GM18867 (cell line): ENCODE measurements around the gene FNDC1.
"Not testable (repeated sequence)": the region's sequence is repeated elsewhere in the genome, so short reads cannot be mapped to it uniquely, and the experiment has no call there.

Experiments used
- ATAC-seq: cut with Tn5 transposase; IDR thresholded peaks from one replicate; pipeline ENCODE4 v1.9.1; 2021; ENCODE audit warnings: mild to moderate bottlenecking, moderate library complexity; ENCODE audit not compliant: unreplicated experiment

FNDC1 gene

DNA sequence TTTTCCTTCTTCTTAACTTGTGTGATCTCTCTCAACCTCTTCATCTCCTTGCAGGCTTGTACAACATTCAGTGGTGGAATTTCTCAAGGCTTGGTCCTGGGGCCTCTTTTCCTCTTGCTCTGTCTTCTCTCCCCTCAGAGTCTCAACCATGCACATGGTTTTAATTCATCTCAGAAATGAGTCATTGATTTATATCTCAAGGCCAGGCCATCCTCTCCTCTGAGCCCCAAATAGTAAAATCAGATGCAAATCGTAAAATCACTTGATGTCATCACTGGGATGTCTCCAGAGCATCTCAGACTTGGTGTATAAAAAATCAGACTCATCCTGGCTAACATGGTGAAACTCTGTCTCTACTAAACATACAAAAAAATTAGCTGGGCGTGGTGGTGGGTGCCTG lies 85.0 kb downstream of the FNDC1 start:
- no peak for ATAC-seq

DNA sequence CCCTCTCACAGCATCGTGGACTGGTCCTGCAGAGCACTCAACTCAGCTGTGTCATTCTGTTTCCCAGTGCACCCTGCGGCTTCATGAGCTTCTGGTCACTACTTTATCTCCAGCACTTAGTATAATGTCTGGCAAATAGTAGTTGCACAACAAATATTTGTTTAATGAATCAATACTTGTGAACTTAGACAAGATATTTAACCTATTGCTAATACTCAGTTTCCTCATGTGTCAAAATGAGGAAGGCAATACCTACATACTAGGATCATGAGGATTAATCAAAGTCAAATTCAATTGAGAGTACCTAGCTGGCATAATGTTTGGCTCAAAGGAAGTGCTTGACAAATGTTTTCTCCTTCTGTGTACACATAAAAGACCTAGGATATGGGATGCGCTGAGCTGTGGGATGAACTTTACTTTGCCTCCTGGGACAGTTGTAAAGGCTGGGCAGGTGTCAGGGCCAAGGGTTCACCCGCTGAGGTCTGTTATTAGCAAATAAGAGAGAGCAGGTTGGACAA lies 86.3 kb downstream of the FNDC1 start:
- ATAC-seq, result no peak

DNA sequence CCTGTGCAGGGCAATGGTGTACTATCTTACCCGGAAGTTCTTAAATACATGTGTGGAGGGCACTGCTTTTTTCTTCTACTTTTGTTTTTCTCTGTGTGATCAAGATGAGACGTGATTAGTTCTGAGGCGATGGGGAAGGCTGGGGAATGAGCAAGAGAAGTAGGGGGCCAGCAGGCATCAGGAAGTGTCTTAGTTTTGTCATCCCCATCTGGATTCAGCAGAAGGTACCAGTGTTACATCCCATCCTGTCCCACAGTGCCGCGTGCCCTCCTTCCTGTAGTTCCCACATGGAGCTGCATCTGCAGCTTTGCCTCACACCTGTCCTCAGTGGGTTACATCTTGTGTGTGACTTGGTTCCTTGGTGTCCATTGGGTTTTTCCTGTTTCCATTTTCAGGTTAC lies 86.9 kb downstream of the FNDC1 start:
- no peak for ATAC-seq

DNA sequence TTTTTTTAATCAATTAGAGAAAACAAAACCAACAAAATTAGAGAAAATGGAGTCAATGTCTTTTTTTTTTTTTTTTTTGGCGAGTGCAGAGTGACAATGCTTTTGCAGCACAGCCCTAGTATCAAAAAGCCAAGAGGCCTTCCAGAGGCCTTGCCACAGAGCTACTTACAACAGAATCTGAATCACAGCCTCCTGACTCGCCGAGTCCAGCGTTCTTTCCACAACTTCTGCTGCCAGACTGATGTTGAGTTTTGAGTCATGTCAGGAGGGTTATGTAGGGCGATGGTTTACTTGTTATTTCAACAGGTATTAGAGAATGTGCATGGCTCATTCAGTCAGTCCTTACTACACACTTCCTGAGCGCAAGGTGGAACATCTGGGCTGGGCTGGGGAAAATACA lies 88.6 kb downstream of the FNDC1 start:
- ATAC-seq, result no peak

DNA sequence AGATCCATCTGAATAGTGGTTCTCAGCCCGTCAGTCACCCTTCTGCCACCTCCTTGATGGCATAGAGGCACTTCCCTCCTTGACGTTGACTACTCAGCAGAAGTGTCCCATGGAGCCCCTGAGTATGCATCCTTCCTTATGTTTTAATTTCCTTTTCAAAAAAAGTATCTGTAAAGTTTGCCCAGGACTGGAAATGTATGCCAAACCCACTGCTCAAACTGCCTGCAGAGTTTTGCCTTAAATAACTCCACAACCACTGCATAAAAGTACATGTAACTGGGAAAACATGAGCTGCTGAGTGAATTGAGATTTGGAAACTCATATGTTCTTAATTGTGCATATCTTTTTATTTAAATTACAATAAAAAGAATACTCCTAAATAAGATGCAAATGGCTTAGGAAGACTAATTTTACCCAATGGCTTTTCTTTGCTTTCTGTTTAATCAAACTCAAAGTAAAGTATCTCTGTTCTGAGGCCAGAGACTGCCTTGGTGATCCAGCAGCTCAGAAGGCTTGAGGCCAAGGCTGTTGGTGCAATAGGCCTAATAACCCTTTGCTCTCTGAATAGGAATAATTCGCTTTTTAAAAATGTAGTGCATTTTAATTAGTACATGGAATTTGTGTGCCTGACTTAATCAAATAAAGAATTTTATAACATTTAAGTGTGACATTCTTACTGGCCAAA lies 90.4 kb downstream of the FNDC1 start:
- ATAC-seq, result no peak

DNA sequence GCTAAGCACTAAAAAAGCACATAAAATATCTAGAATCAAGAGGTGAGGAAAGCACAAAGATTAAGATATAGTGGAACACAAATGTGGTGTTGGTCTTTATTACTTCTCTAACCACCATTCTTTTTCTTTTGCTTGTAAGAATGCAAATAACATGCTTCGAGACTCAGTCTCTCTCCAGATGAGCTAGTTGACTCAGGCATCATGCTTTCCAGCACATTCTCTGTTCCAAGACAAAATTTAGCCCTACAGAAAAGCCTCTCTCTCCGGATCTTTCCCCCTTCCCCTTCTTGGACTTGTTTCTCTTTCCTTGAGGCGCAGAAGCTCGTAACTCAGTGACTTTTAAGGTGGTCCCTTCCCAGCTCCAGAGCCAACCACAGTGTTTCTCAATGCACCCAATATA lies 91.0 kb downstream of the FNDC1 start:
- no peak for ATAC-seq

DNA sequence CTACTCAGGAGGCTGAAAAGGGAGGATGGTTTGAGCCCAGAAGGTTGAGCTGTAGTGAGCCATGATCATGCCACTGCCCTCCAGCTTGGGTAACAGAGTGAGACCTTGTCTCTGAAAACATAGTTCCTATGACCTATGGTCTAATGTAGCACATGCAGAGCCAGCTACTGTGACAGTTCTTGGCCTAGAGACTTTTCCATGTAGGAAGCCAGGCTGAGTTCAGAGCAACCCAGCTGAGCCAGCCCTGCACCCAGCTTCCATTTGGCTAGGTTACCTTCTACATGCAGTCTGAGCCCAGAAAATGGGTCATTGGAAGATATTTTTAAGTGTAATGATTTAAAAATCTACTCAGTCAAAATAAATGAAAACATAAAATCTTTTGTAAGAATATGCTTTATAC lies 92.8 kb downstream of the FNDC1 start:
- no peak for ATAC-seq

DNA sequence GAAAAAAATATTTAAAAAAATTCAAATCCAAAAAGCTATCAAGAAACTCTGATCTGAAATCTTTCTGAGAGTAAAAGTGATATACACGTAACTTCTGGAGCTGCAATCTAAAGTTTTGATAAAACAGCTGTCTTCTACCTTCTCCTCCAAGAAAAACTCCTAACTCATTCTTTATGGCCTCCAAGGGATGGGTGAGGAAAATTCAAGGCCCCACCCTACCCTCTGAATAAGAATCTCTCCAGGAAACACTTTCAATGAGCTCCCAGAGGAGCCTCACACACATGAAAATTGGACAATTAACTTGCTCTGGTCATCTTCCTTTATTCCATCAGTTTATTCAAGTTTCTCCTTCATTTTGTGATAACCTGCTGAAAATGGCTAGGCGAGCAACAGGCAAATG lies 93.4 kb downstream of the FNDC1 start:
- no peak for ATAC-seq

DNA sequence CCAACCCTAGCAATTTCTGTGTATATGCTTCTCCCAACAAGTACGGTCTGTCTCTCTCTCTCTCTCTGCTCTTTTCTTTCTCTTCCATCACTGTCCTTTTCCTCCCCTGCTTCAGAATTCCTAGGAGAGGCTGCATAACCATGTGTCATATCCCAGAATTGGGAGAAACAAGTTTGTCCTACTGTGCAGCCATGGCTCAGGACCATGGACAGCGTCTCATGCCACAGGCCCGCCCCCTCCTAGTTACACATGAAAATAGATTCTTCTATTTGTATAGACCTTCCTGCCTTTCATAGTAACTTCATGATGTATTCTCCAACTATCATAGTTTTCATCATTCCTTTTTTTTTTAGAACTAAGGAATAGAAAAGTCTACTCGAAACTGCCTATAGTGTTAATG lies 98.0 kb downstream of the FNDC1 start:
- ATAC-seq, result no peak

DNA sequence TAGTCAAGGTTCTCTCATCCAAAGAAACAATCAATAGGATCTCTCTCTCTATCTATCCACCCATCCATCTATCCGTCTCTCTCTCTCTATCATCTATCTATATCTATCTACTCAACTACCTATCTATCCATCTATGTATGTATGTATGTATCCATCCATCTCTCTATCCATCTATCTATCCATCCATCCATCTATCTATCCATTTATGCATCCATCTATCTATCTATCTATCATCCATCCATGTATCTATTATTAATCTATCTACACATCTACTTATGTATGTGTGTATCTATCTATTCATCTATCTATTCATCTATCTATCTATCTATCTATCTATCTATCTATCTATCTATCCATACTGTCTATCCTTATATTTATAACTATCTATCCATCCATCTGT lies 99.3 kb downstream of the FNDC1 start:
- no peak for ATAC-seq

DNA sequence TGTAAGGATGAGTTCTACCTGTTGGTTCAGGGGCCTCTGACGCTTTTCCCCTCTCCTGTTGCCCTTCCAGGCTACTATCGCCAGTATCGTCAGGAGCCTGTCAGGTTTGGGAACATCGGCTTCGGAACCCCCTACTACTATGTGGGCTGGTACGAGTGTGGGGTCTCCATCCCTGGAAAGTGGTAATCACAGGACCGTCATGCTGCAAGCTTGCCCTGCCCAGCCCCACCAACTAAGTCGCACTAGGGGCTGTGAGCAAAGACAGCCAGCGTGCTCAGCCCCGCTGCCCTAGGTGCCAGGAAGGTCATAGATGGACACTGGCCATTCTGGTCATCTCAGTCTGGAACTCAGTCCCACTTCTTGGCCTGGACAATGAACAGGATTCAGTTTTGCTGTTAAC lies 102.1 kb downstream of the FNDC1 start:
- ATAC-seq, result no peak

DNA sequence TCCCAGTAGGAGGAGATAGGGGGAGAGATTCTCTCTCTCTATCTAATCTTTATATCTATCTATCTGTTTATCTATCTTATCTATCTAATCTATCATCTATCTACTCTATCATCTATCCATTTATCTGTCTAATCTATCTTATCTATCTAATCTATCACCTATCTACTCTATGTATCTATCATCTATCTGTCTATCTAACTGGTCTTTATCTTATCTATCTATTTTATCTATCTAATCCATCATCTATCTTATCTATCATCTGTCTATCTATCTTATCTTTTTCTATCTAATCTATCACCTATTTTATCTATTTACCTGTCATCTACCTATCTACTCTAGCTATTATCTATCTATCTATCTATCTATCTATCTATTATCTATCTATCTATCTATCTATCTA lies 109.4 kb downstream of the FNDC1 start:
- ATAC-seq, result no peak

DNA sequence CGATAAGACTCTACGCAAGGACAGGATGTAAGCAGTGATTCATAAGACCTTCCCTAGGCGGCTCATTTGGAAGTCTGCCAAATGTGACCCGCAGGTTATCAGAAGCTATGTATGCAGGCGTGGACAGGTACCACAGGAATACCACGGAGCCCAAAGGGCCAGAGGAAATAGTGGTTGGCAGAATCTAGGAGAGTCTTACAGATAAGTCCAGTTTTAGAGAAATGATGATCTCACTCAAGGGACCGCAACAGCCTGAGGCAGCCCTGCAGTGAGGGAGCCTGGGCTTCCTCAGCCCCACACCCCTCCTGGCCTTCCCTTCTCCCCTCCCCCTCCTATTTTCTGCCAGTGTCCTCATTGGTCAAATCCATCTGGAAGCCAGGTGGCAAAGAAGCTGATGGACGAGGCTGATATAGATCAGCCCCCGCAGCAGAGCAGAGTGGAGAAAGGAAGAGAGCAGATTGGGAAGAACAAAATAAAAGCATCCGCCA lies 110.6 kb downstream of the FNDC1 start:
- no peak for ATAC-seq

DNA sequence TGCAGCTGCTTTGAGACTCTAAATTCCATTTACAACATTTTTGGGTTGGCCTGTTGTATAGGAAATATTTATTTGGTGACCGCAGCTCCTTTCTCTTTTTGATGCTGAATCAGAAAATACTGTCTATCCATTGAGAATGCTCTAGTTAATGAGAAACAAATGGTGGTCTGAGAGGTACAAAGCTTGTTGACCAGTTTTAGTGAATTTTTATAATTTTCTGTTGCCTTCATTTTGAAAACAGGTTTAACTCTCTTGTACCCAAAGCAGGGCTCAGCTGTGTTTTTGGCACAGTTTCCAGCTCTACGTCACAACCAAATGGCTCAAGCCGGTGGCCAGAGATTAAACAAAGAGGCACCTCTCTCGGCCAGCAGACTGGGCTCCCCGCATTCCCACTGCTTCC lies 113.2 kb downstream of the FNDC1 start:
- ATAC-seq, result no peak

DNA sequence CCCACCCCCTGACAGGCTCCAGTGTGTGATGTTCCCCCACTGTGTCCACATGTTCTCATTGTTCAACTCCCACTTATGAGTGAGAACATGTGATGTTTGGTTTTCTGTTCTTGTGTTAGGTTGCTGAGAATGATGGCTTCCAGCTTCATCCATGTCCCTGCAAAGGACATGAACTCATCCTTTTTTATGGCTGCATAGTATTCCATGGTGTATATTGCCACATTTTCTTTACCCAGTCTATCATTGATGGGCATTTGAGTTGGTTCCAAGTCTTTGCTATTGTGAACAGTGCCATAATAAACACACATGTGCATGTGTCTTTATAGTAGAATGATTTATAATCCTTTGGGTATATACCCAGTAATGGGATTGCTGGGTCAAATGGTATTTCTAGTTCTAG lies 115.5 kb downstream of the FNDC1 start:
- not testable (repeated sequence) for ATAC-seq

DNA sequence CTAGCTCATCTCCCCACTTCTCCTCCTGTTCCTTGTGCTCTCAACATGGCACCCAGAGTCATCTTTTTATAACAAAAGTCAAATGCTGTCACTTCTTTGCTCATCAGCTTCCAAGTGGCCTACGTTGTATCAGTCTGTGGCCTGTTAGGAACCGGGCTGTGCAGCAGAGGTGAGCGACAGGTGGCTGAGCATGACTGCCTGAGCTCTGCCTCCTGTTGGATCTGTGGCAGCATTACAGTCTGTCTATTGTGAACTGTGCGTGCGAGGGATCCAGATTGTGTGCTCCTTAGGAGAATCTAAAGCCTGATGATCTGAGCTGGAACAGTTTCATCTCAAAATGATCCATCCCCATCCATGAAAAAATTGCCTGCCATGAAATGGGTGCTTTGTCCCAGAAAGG lies 129.6 kb downstream of the FNDC1 start:
- ATAC-seq, result no peak

DNA sequence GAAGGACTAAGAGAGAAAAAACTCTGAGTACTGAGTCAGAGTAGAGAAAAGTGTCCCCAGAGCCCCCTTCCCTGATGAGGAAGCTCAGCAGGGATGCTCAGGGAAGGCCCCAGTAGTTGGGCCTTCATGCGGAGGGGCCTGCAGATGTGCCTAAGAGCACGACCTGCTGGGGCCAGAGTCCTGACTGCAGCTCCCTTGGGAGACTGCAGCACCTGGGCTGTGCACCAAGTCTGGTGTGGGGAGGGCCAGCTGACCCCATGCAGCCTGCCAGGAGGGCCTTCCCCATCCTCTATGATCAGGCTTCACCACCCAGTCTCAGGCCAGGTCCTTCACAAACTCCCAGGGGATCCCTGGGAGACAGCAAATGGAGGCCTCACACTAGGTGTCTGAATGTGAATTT lies 130.4 kb downstream of the FNDC1 start:
- ATAC-seq, result no peak

DNA sequence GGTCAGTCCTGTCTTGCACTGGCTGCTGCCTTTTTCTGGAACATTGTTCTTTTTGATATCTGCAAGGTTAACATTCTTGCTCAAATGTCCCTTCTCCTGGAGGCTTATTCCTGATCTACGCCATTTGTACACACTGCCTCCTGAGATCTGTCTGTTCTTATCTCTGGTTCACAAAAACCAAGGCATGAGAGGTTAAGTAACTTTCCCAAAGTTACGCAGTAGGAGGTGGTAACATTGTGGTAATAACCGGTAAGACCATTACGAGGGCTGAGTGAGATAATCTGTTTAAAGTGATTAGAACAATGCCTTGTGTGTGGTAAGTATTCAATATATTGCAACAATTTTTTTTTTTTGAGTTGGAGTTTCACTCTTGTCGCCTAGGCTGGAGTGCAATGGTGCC lies 132.1 kb downstream of the FNDC1 start:
- no peak for ATAC-seq

DNA sequence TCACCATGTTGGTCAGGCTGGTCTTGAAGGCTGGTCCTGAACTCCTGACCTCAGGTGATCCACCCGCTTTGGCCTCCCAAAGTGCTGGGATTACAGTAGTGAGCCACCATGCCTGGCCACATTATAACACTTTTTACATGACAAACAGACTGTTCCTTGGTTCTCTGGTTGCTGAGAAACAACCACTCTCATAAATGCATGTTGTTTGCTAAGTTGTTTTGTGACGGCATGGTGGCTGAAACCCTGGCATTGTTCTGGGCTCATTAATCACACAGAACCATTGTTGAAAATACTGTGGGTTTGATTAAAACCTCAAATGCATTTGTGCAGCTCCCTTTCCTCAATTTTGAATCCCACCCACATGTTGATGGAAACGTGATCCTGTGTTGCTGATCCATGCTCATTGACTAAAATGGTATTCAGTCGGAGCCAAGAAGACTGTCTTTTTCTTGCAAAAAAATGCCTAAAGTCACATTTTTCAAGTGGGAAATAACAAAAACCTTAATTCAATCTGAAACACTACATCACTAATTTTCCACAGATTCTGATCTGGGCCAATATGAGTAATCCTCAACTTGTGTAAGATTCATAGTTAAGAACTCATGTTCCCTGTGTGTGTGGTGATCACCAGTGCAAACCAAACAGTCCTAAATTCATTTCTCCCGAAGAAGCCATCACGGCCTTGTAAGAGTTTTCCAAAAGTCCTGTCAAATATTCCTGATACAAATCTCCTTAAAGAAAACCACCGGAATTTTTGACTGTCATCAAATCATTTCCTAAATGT lies 132.8 kb downstream of the FNDC1 start:
- no peak for ATAC-seq

DNA sequence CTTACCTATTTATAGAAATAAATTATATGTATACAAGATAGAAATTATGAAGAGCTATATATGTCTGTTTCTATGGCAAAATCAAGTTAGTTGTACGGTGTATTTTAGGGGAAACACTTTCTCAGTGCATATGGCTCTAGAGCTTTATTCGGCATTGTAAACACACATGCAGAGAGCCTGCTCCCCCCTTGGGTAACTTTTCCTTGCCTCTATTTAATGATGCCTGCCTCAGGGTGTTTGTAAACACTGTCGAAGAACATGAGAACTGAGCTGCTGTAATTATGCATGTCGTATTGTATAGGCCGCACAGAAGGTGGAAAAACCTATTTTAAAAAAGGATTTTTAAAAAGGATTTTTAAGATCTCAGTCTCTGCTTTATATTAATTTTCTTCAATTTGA lies 133.4 kb downstream of the FNDC1 start:
- no peak for ATAC-seq

DNA sequence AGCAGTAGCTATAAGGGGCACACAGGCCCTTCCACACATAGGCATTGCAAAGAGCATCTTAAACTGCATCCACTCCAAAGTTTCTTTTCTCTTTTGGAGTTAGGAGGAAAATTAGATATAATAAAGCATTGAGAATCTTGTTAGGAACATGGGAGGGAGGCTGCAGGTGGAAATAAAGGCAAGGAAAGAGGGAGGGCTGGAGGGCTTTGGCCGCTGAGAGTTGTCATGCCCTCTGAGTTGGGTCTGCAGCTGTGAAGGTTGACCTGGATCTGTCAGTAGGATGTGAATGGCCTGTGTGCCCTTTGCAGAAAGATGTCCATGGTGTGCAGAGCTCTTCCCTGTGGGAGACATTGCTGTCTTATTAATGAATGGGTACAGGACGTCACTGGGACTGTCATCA lies 134.0 kb downstream of the FNDC1 start:
- no peak for ATAC-seq

DNA sequence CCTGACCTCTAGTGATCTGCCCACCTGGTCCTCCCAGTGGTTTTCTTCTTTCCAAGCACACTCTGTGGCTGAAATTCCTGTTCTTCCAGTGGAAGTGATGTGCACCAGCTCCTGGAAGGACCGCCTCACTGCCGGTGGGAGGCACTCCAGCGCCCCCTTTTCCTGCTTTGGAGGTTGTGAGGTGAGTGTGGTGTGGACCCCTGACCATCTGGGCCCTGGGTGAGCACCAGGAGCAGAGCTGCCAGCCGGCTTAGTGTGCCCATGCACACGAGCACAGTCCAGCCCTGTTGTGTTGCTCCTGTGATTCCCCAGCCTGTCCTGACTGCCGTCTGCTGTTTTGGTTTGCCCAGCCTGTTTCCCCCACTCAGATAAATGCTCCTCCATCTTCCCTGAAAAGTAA lies 134.6 kb downstream of the FNDC1 start:
- ATAC-seq, result no peak
